OCI-LY1 (cell line): ENCODE measurements around the gene PCLO.

Experiments used
- H2AFZ ChIP-seq: fragments of 200-600 bp; sonication (generic), shearing (Covaris generic); 2 replicates; pipeline ENCODE4 v1.6.0; 2014; ENCODE audit warnings: antibody characterized with exemption, mild to moderate bottlenecking, low read length
- H3F3A ChIP-seq: fragments of 200-600 bp; sonication (generic), shearing (Covaris generic); 2 replicates; pipeline ENCODE4 v1.6.0; 2014; ENCODE audit warnings: mild to moderate bottlenecking, antibody characterized with exemption, low read length, moderate library complexity; ENCODE audit not compliant: insufficient read depth
- H3K27ac ChIP-seq: fragments of 200-600 bp; sonication (generic); 2 replicates; pipeline ENCODE4 v1.5.1; 2014; ENCODE audit warnings: low read length, mixed run types, mild to moderate bottlenecking, low read depth; ENCODE audit not compliant: poor library complexity, severe bottlenecking
- H3K27me3 ChIP-seq: fragments of 200-600 bp; sonication (generic); 2 replicates; pipeline ENCODE4 v1.6.0; 2014; ENCODE audit warnings: antibody characterized with exemption, mild to moderate bottlenecking, low read length, moderate library complexity; ENCODE audit not compliant: insufficient read depth
- H3K36me3 ChIP-seq: fragments of 200-600 bp; sonication (generic); 2 replicates; pipeline ENCODE4 v1.6.1; 2014; ENCODE audit warnings: mild to moderate bottlenecking, antibody characterized with exemption, low read length, moderate library complexity, mixed read lengths; ENCODE audit not compliant: insufficient read depth
- H3K4me1 ChIP-seq: fragments of 200-600 bp; sonication (generic); 2 replicates; pipeline ENCODE4 v1.5.1; 2014; ENCODE audit warnings: mild to moderate bottlenecking, low read length, moderate library complexity; ENCODE audit not compliant: insufficient read depth, severe bottlenecking
- H3K4me2 ChIP-seq: fragments of 200-600 bp; sonication (generic), shearing (Covaris generic); 2 replicates; pipeline ENCODE4 v1.6.1; 2014; ENCODE audit warnings: low read length
- H3K4me3 ChIP-seq: fragments of 200-600 bp; sonication (generic); 2 replicates; pipeline ENCODE4 v1.5.1; 2014; ENCODE audit warnings: low read length, low read depth, mild to moderate bottlenecking, mixed read lengths; ENCODE audit not compliant: poor library complexity, severe bottlenecking
- H3K79me2 ChIP-seq: fragments of 200-600 bp; shearing (Covaris generic); 2 replicates; pipeline ENCODE4 v1.6.1; 2016; ENCODE audit warnings: mixed run types, low read length, mixed read lengths; ENCODE audit not compliant: insufficient read depth
- H3K9ac ChIP-seq: fragments of 200-600 bp; sonication (generic), shearing (Covaris generic); 2 replicates; pipeline ENCODE4 v1.6.1; 2014; ENCODE audit warnings: mild to moderate bottlenecking, low read length, mixed read lengths
- H3K9me2 ChIP-seq: fragments of 200-600 bp; sonication (generic), shearing (Covaris generic); 2 replicates; pipeline ENCODE4 v1.6.1; 2014; ENCODE audit warnings: low read depth, mild to moderate bottlenecking, low read length, mixed read lengths
- H3K9me3 ChIP-seq: fragments of 200-600 bp; shearing (Covaris generic); 2 replicates; pipeline ENCODE4 v1.6.1; 2014; ENCODE audit warnings: low read length, mixed read lengths
- H4K20me1 ChIP-seq: fragments of 200-600 bp; sonication (generic), shearing (Covaris generic); 2 replicates; pipeline ENCODE4 v1.6.0; 2016; ENCODE audit warnings: mild to moderate bottlenecking, low read length; ENCODE audit not compliant: insufficient read depth
- CTCF ChIP-seq: fragments of 200-600 bp; sonication (generic), shearing (Covaris generic); IDR thresholded peaks from 2 replicates; pipeline ENCODE4 v1.5.1; 2017; ENCODE audit warnings: mild to moderate bottlenecking, antibody characterized with exemption, low read length, moderate library complexity, mixed read lengths
- EZH2 ChIP-seq: fragments of 200-600 bp; sonication (generic), shearing (Covaris generic); IDR thresholded peaks from 2 replicates; pipeline ENCODE4 v1.8.0; 2017; ENCODE audit warnings: borderline replicate concordance, mixed run types, mild to moderate bottlenecking, antibody characterized with exemption, low read length, moderate library complexity, mixed read lengths

The PCLO gene

GRCh38 chr7:83014546-83014945, 148.1 kb downstream of the PCLO start:
- Histone ChIP-seq H2AFZ (no peak overlapping the region), H3K27me3 (no peaks in the 10 kb centered on the region), H3K9me2 (no peaks in the 10 kb centered on the region), H3K4me1 (no peaks in the 10 kb centered on the region), H3K4me3 (no peak overlapping the region), H3K36me3 (no peaks in the 10 kb centered on the region), H3K27ac (no peak overlapping the region), H3K9ac (no peak overlapping the region), H3K9me3 (no peaks in the 10 kb centered on the region), H4K20me1 (no peaks in the 10 kb centered on the region), H3K79me2 (no peaks in the 10 kb centered on the region), H3F3A (no peaks in the 10 kb centered on the region), H3K4me2 (no peak overlapping the region)
- TF ChIP-seq EZH2 = no peak
- TF ChIP-seq CTCF = no peak

GRCh38 chr7:83011954-83012353, 150.7 kb downstream of the PCLO start:
- TF ChIP-seq CTCF = no peak
- no peak for TF ChIP-seq EZH2

GRCh38 chr7:83005410-83005809, 157.3 kb downstream of the PCLO start:
- TF ChIP-seq CTCF (peak; percentile 39; the same call in 1 of the 2 replicates), EZH2 (no peak)

More at GRCh38 chr7:83011954-83012353, 150.7 kb downstream of the PCLO start:
- Histone ChIP-seq H3K9me2 (no peaks in the 10 kb centered on the region), H3K4me1 (no peaks in the 10 kb centered on the region), H3K4me2 (no peak overlapping the region), H3K36me3 (no peaks in the 10 kb centered on the region), H3K9me3 (no peaks in the 10 kb centered on the region), H2AFZ (no peak overlapping the region), H3K27ac (no peak overlapping the region), H3K27me3 (no peaks in the 10 kb centered on the region), H3K4me3 (no peak overlapping the region), H4K20me1 (no peaks in the 10 kb centered on the region), H3F3A (no peaks in the 10 kb centered on the region), H3K79me2 (no peaks in the 10 kb centered on the region), H3K9ac (no peak overlapping the region)

More at GRCh38 chr7:83005410-83005809, 157.3 kb downstream of the PCLO start:
- Histone ChIP-seq H3K79me2 (no peaks in the 10 kb centered on the region), H3K4me1 (no peaks in the 10 kb centered on the region), H2AFZ (no peak overlapping the region), H3K9me3 (0 out of 2 replicates have a peak, but pooled peaks cover 4% of the 10 kb centered on the region), H3K4me3 (no peak overlapping the region), H3K36me3 (no peaks in the 10 kb centered on the region), H3F3A (no peaks in the 10 kb centered on the region), H3K27ac (no peak overlapping the region), H3K9ac (no peak overlapping the region), H4K20me1 (no peaks in the 10 kb centered on the region), H3K9me2 (no peaks in the 10 kb centered on the region), H3K4me2 (no peak overlapping the region), H3K27me3 (no peaks in the 10 kb centered on the region)
